ENCODE data around the gene ANLN.

GRCh38 chr7:36478745-36479144 is 89.1 kb downstream of the ANLN start:
- TF ChIP-seq, protein P1, sequence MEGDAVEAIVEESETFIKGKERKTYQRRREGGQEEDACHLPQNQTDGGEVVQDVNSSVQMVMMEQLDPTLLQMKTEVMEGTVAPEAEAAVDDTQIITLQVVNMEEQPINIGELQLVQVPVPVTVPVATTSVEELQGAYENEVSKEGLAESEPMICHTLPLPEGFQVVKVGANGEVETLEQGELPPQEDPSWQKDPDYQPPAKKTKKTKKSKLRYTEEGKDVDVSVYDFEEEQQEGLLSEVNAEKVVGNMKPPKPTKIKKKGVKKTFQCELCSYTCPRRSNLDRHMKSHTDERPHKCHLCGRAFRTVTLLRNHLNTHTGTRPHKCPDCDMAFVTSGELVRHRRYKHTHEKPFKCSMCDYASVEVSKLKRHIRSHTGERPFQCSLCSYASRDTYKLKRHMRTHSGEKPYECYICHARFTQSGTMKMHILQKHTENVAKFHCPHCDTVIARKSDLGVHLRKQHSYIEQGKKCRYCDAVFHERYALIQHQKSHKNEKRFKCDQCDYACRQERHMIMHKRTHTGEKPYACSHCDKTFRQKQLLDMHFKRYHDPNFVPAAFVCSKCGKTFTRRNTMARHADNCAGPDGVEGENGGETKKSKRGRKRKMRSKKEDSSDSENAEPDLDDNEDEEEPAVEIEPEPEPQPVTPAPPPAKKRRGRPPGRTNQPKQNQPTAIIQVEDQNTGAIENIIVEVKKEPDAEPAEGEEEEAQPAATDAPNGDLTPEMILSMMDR (conservative IDR thresholded peaks at IDR 0.05 in 1 of 2, IDR thresholded peaks at IDR 0.05 in 1 of 2; ENCODE audit: extremely low read depth in 1 of 2, insufficient read depth in 1 of 2, low read depth in 1 of 2, low read length in 2 of 2), result no peak
- no peak for TF ChIP-seq EZH2 (IDR thresholded peaks at IDR 0.05; ENCODE audit: borderline replicate concordance, low read length)
